Measurements from ENCODE around the gene QSER1.
A peak's percentile ranks its signal among the peaks of the same experiment; 100 is the strongest.
"Not testable (repeated sequence)": the region's sequence is repeated elsewhere in the genome, so short reads cannot be mapped to it uniquely, and the experiment has no call there.

QSER1 gene

GRCh38 chr11:32891657-32892354 lies 805 bp upstream of the QSER1 start:
- peak; percentile 37 for DNase-seq

- no peak for DNase-seq
Measured at GRCh38 chr11:32893093-32893342, 407 bp downstream of the QSER1 start.

GRCh38 chr11:32893343-32894148 lies 935 bp downstream of the QSER1 start:
- no peak for DNase-seq

- DNase-seq: peak; percentile 76
Measured at GRCh38 chr11:32894149-32894827, 1.7 kb downstream of the QSER1 start.

GRCh38 chr11:32894921-32895320 lies 2.3 kb downstream of the QSER1 start:
- DNase-seq: no peak

GRCh38 chr11:32895471-32895870 lies 2.9 kb downstream of the QSER1 start:
- no peak for DNase-seq

- DNase-seq: no peak
Measured at GRCh38 chr11:32897103-32897502, 4.5 kb downstream of the QSER1 start.

- no peak for DNase-seq
Measured at GRCh38 chr11:32899438-32899837, 6.8 kb downstream of the QSER1 start.

GRCh38 chr11:32902089-32902665 lies 9.6 kb downstream of the QSER1 start:
- DNase-seq: no peak

- DNase-seq: no peak
Measured at GRCh38 chr11:32905028-32905667, 12.5 kb downstream of the QSER1 start.

GRCh38 chr11:32908619-32909018 lies 16.0 kb downstream of the QSER1 start:
- no peak for DNase-seq

GRCh38 chr11:32911413-32911812 lies 18.8 kb downstream of the QSER1 start:
- DNase-seq: no peak

- DNase-seq: no peak
Measured at GRCh38 chr11:32913445-32913844, 20.8 kb downstream of the QSER1 start.

GRCh38 chr11:32916361-32916760 lies 23.8 kb downstream of the QSER1 start:
- DNase-seq: no peak

GRCh38 chr11:32916994-32917393 lies 24.4 kb downstream of the QSER1 start:
- DNase-seq: no peak

GRCh38 chr11:32918427-32918826 lies 25.8 kb downstream of the QSER1 start:
- DNase-seq: no peak

- DNase-seq: no peak
Measured at GRCh38 chr11:32919338-32919737, 26.7 kb downstream of the QSER1 start.

GRCh38 chr11:32920570-32920969 lies 28.0 kb downstream of the QSER1 start:
- no peak for DNase-seq

- DNase-seq: no peak
Measured at GRCh38 chr11:32921204-32921603, 28.6 kb downstream of the QSER1 start.

GRCh38 chr11:32931606-32932005 lies 39.0 kb downstream of the QSER1 start:
- DNase-seq: no peak

GRCh38 chr11:32932196-32932595 lies 39.6 kb downstream of the QSER1 start:
- no peak for DNase-seq

- DNase-seq: no peak
Measured at GRCh38 chr11:32935462-32936029, 42.9 kb downstream of the QSER1 start.

GRCh38 chr11:32936178-32936577 lies 43.6 kb downstream of the QSER1 start:
- DNase-seq: not testable (repeated sequence)
